ENCODE results near the gene OR6M1. TPM values are rescaled to one million over a fixed set of nuclear protein-coding genes. Genes with fewer than 3 reads are reported as not detected.

OR6M1 gene
- total RNA-seq, 3 donors from 2014 or later (not counting 1 experiment from before 2014, with no cell fraction given), result not detected

- Mint-ChIP-seq H3K4me3 (no peak overlapping the region), H3K4me1 (no peaks in the 10 kb centered on the region), H3K27ac (no peak overlapping the region), H3K36me3 (no peaks in the 10 kb centered on the region), H3K27me3 (ENCODE audit: low read depth in 2 of 2) (peaks cover 0 to 3% of the 10 kb centered on the region in 2 donors), H3K9me3 (peaks cover 3 to 6% of the 10 kb centered on the region in 2 donors)
- Histone ChIP-seq H3K4me3 (ENCODE audit: low read length) (no peak overlapping the region), H3K27ac (ENCODE audit: low read length) (no peak overlapping the region), H3K36me3 (ENCODE audit: control insufficient read depth, insufficient read depth, low read length) (no peaks in the 10 kb centered on the region), H3K27me3 (ENCODE audit: control insufficient read depth, insufficient read depth, low read length) (peaks cover 2% of the 10 kb centered on the region), H3K9me3 (ENCODE audit: control insufficient read depth, insufficient read depth, low read length) (peaks cover 6% of the 10 kb centered on the region), H3K4me1 (ENCODE audit: control insufficient read depth, insufficient read depth, low read length) (no peaks in the 10 kb centered on the region)
- intact Hi-C loops (cut with micrococcal nuclease), result no loop called here
- ATAC-seq (no peak), DNase-seq (no peak)
- 73% methylated on average over 1 of the region's 2 CpGs for WGBS (ENCODE audit: insufficient coverage)
- TF ChIP-seq CTCF (IDR thresholded peaks at IDR 0.05), result no peak
These were observed 26.9 kb upstream of the OR6M1 start for GRCh38 chr11:123833095-123833494.

DNA sequence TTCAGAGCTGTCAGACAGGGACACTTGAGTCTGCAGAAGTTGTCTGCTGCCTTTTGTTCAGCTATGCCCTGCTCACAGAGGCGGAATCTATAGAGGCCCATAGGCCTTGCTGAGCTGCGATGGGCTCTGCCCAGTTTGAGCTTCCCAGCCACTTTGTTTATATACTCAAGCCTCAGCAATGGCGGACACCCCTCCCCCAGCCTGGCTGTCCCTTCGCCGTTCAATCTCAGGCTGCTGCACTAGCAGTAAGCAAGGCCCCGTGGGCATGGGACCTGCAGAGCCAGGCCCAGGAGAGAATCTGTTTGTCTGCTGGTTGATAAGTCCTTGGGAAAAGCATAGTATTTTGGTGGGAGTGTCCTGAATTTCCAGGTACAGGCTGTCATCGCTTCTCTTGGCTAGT, 23.6 kb upstream of the OR6M1 start:
- no peaks in the 10 kb centered on the region for H3K4me1 Mint-ChIP-seq
- Histone ChIP-seq H3K4me3 (ENCODE audit: low read length) (no peak overlapping the region), H3K4me1 (ENCODE audit: control insufficient read depth, insufficient read depth, low read length) (no peaks in the 10 kb centered on the region), H3K27me3 (ENCODE audit: control insufficient read depth, insufficient read depth, low read length) (peaks cover 2% of the 10 kb centered on the region), H3K27ac (ENCODE audit: low read length) (no peak overlapping the region), H3K9me3 (ENCODE audit: control insufficient read depth, insufficient read depth, low read length) (peaks cover 6% of the 10 kb centered on the region), H3K36me3 (ENCODE audit: control insufficient read depth, insufficient read depth, low read length) (no peaks in the 10 kb centered on the region)
- H3K9me3 Mint-ChIP-seq, result peaks cover 3 to 6% of the 10 kb centered on the region in 2 donors
- H3K27me3 Mint-ChIP-seq (ENCODE audit: low read depth in 2 of 2), result peaks cover 0 to 3% of the 10 kb centered on the region in 2 donors
- DNase-seq, result no peak
- no peak overlapping the region for H3K4me3 Mint-ChIP-seq
- 93% methylated on average over 7 of the region's 7 CpGs for WGBS (ENCODE audit: insufficient coverage)
- no peak overlapping the region for H3K27ac Mint-ChIP-seq
- no peak for ATAC-seq
- H3K36me3 Mint-ChIP-seq, result no peaks in the 10 kb centered on the region
- TF ChIP-seq CTCF (IDR thresholded peaks at IDR 0.05), result no peak
- intact Hi-C loops (cut with micrococcal nuclease), result no loop called here

DNA sequence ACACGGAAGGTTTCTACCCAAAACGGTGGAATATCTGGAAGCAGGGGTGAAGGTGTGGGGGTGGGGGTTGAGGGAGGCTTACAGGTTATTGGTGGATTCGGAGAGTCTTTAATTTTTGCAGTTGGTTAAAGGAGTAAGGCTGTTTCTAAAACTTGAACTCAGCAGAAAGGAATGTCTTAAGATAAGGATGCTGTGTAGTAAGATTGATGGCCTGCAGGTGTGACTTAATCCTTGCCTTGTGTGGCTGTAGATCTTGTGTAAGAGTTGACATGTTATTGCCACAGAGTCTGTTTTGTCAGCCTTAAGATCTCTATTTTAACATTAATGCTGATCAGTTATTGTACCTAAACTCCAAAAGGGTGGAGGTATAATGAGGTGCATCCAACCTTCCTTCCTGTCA, 16.4 kb upstream of the OR6M1 start:
- peak overlapping the region; percentile 2 for H3K4me3 Mint-ChIP-seq

More for the DNA sequence above, 16.4 kb upstream of the OR6M1 start:
- Histone ChIP-seq H3K27me3 (ENCODE audit: control insufficient read depth, insufficient read depth, low read length) (no peaks in the 10 kb centered on the region), H3K36me3 (ENCODE audit: control insufficient read depth, insufficient read depth, low read length) (no peaks in the 10 kb centered on the region), H3K4me3 (ENCODE audit: low read length) (no peak overlapping the region), H3K9me3 (ENCODE audit: control insufficient read depth, insufficient read depth, low read length) (no peaks in the 10 kb centered on the region), H3K27ac (ENCODE audit: low read length) (no peak overlapping the region), H3K4me1 (ENCODE audit: control insufficient read depth, insufficient read depth, low read length) (no peaks in the 10 kb centered on the region)
- intact Hi-C loops (cut with micrococcal nuclease), result no loop called here
- DNase-seq (no peak), ATAC-seq (no peak)
- Mint-ChIP-seq H3K9me3 (no peaks in the 10 kb centered on the region), H3K4me1 (peaks cover 0 to 5% of the 10 kb centered on the region in 2 donors), H3K36me3 (no peaks in the 10 kb centered on the region), H3K27me3 (ENCODE audit: low read depth in 2 of 2) (no peaks in the 10 kb centered on the region), H3K27ac (no peak overlapping the region)
- no peak for TF ChIP-seq CTCF (IDR thresholded peaks at IDR 0.05)
- 58% methylated on average over 3 of the region's 3 CpGs for WGBS (ENCODE audit: insufficient coverage)
